Esophagus muscularis mucosa (tissue), 4 donors: ENCODE results near the gene TSNAXIP1.

ENCODE experiments used
- CTCF ChIP-seq, 3 experiments: fragments of 200-600 bp in 2 of 3; fragments of 450-650 bp in 1 of 3; sonication (generic) in 2 of 3; IDR thresholded peaks; one replicate each; pipeline ENCODE4 v1.5.1; 2017 to 2019; ENCODE audit warnings: antibody characterized with exemption in 3 of 3, mild to moderate bottlenecking in 2 of 3, moderate library complexity in 1 of 3
- EP300 ChIP-seq: sonication (generic); formaldehyde crosslinking; IDR thresholded peaks from one replicate; pipeline ENCODE4 v1.6.1; 2017; ENCODE audit warnings: antibody characterized with exemption
- POLR2A ChIP-seq: fragments of 450-650 bp; IDR thresholded peaks from one replicate; pipeline ENCODE4 v1.6.1; 2017; ENCODE audit warnings: antibody characterized with exemption, moderate library complexity, mild to moderate bottlenecking, low read depth
- POLR2AphosphoS5 ChIP-seq, 2 donors: sonication (generic); formaldehyde crosslinking; IDR thresholded peaks; one replicate each; pipeline ENCODE4 v1.6.1; 2017; ENCODE audit warnings: antibody characterized with exemption in 2 of 2

GRCh38 chr16:67843343-67843765 is 36.7 kb downstream of the TSNAXIP1 start:
- TF ChIP-seq CTCF (IDR thresholded peaks at IDR 0.05) (no peak), EP300 (no peak), POLR2A (no peak), POLR2AphosphoS5 (IDR thresholded peaks at IDR 0.05) (no peak)
